Sigmoid colon (tissue), 7 donors: ENCODE measurements around the gene AVPI1. TPM values are rescaled to one million over a fixed set of nuclear protein-coding genes. Genes with fewer than 3 reads are reported as not detected.

Experiments used
- DNase-seq: peaks from one replicate; pipeline ENCODE4 v3.0.0-alpha.2; 2019
- H3K27ac ChIP-seq, 4 donors: fragments of 200-600 bp; sonication (generic); one replicate each; pipeline ENCODE4 v1.5.1; 2016 to 2019; ENCODE audit warnings: mild to moderate bottlenecking in 1 of 4
- H3K27me3 ChIP-seq, 3 donors: fragments of 200-600 bp; sonication (generic); one replicate each; pipeline ENCODE4 v1.5.1; 2019; ENCODE audit warnings: mild to moderate bottlenecking in 1 of 3
- H3K36me3 ChIP-seq, 4 donors: fragments of 200-600 bp; sonication (generic); one replicate each; pipeline ENCODE4 v1.5.1; 2016 to 2019
- H3K4me1 ChIP-seq, 4 donors: fragments of 200-600 bp; sonication (generic); one replicate each; pipeline ENCODE4 v1.5.1; 2017 to 2019
- H3K4me3 ChIP-seq, 4 donors: fragments of 200-600 bp; sonication (generic); one replicate each; pipeline ENCODE4 v1.5.1; 2017 to 2019; ENCODE audit warnings: mild to moderate bottlenecking in 2 of 4, moderate library complexity in 1 of 4
- H3K9me3 ChIP-seq, 4 donors: fragments of 200-600 bp in 3 of 4; sonication (generic) in 3 of 4; one replicate each; pipeline versions ENCODE4 v1.5.1 to v1.6.1; 2013 to 2019
- CTCF ChIP-seq, 4 experiments: fragments of 450-650 bp in 3 of 4; fragments of 200-600 bp in 1 of 4; IDR thresholded peaks; one replicate each; pipeline ENCODE4 v1.5.1; 2016 to 2019; ENCODE audit warnings: antibody characterized with exemption in 4 of 4, mild to moderate bottlenecking in 3 of 4, moderate library complexity in 2 of 4
- EP300 ChIP-seq, 4 donors: sonication (generic); formaldehyde crosslinking; IDR thresholded peaks; one replicate each; pipeline ENCODE4 v1.6.1; 2017; ENCODE audit warnings: antibody characterized with exemption in 4 of 4
- POLR2A ChIP-seq, 2 donors: fragments of 450-650 bp; IDR thresholded peaks; one replicate each; pipeline ENCODE4 v1.6.1; 2016; ENCODE audit warnings: antibody characterized with exemption in 2 of 2, mild to moderate bottlenecking in 2 of 2, moderate library complexity in 2 of 2
- POLR2AphosphoS5 ChIP-seq, 4 donors: sonication (generic); formaldehyde crosslinking; IDR thresholded peaks; one replicate each; pipeline ENCODE4 v1.6.1; 2017; ENCODE audit warnings: antibody characterized with exemption in 4 of 4
- WGBS, 2 donors: extraction: QIAGEN DNeasy Blood & Tissue Kit; methylation state at CpG; one replicate each; pipeline ENCODE4 v1.1.7; 2013; 5-methylcytosine and 5-hydroxymethylcytosine counted together
- intact Hi-C: fragments of 100-400 bp; cut with DNase I; formaldehyde crosslinking; loops from one replicate; pipeline ENCODE4 v1.15.1; 2023
- polyA plus RNA-seq, 3 donors: library from polyadenylated mRNA; stranded (reverse); fragments of 200-250 nt; gene quantifications; one replicate each; pipeline ENCODE4 v1.2.3, GENCODE V29; 2013
- total RNA-seq, 4 donors: library from RNA; depleted of rRNA; stranded (reverse); fragments of >200 nt; gene quantifications; one replicate each; pipeline ENCODE4 v1.1.0, GENCODE V29; 2016
- donor health status: healthy with polysubstance abuse.
- donor health status: Bipolar disorder and iron deficiency.
- donor health status: healthy.

Gene AVPI1
- total and polyA plus RNA-seq, 7 donors, result 10.5 to 58.3 (median 16.1) TPM

- TF ChIP-seq EP300 (IDR thresholded peaks at IDR 0.05), result no peak
- TF ChIP-seq POLR2A (IDR thresholded peaks at IDR 0.05), result no peak
- no peak for TF ChIP-seq POLR2AphosphoS5 (IDR thresholded peaks at IDR 0.05)
- no peak for TF ChIP-seq CTCF (IDR thresholded peaks at IDR 0.05)
- no peak for DNase-seq
- intact Hi-C loops, result no loop called here
- no peak overlapping the region for H3K4me3 ChIP-seq
- 73 to 86% methylated on average over 3 of the region's 3 CpGs for WGBS, 2 donors
- H3K36me3 ChIP-seq, result no peaks in the 10 kb centered on the region
- H3K9me3 ChIP-seq, result no peaks in the 10 kb centered on the region
- H3K27ac ChIP-seq, result no peak overlapping the region
- peaks cover 0 to 9% (median 3%) of the 10 kb centered on the region in 4 donors for H3K4me1 ChIP-seq
- no peaks in the 10 kb centered on the region for H3K27me3 ChIP-seq
These were observed 58.8 kb downstream of the AVPI1 start for GRCh38 chr10:97628228-97628627.

- peaks cover 0 to 5% (median 2%) of the 10 kb centered on the region in 4 donors for H3K4me1 ChIP-seq
- H3K36me3 ChIP-seq, result no peaks in the 10 kb centered on the region
- no peaks in the 10 kb centered on the region for H3K9me3 ChIP-seq
- TF ChIP-seq CTCF (IDR thresholded peaks at IDR 0.05) (no peak), POLR2AphosphoS5 (IDR thresholded peaks at IDR 0.05) (no peak), EP300 (IDR thresholded peaks at IDR 0.05) (no peak)
- no peaks in the 10 kb centered on the region for H3K27me3 ChIP-seq
- DNase-seq, result no peak
- H3K4me3 ChIP-seq, result no peak overlapping the region
- intact Hi-C loops, result no loop called here
- 73 to 77% methylated on average over 4 of the region's 4 CpGs for WGBS, 2 donors
- H3K27ac ChIP-seq, result no peak overlapping the region
These were observed 59.3 kb downstream of the AVPI1 start for GRCh38 chr10:97627731-97628130.

Other genes starting within 250 kb of the AVPI1 start
- gene EXOSC1, start 241.2 kb downstream of the AVPI1 start, total RNA-seq, result 10 to 100 TPM; 29.1 to 40.0 (median 38.7) TPM
- gene EXOSC1, start 241.2 kb downstream of the AVPI1 start, polyA plus RNA-seq, result 10 to 100 TPM; 35.4 to 42.6 (median 36.8) TPM
- gene ZDHHC16, start 241.1 kb downstream of the AVPI1 start, total RNA-seq, result 10 to 100 TPM; 15.7 to 36.3 (median 24.0) TPM
- 10 to 100 TPM; 16.8 to 35.1 (median 21.5) TPM for gene ZDHHC16, start 241.1 kb downstream of the AVPI1 start, polyA plus RNA-seq
- 10 to 100 TPM; 37.9 to 79.8 (median 57.9) TPM for gene MMS19, start 188.8 kb downstream of the AVPI1 start, total RNA-seq
- 10 to 100 TPM; 29.4 to 48.9 (median 34.2) TPM for gene MMS19, start 188.8 kb downstream of the AVPI1 start, polyA plus RNA-seq
- gene UBTD1, start 188.3 kb downstream of the AVPI1 start, total RNA-seq, result 1 to 10 TPM; 4.3 to 7.9 (median 7.4) TPM
- gene UBTD1, start 188.3 kb downstream of the AVPI1 start, polyA plus RNA-seq, result 1 to 10 TPM; 2.3 to 5.9 (median 5.4) TPM
- under 1 TPM in 1 of 4 donors, not detected in 3; 0.49 TPM for gene ANKRD2, start 114.5 kb downstream of the AVPI1 start, total RNA-seq
- 1 to 10 TPM in 1 of 3 donors, under 1 TPM in 1, not detected in 1; 0.31 to 1.2 TPM for gene ANKRD2, start 114.5 kb downstream of the AVPI1 start, polyA plus RNA-seq
- gene HOGA1, start 102.9 kb downstream of the AVPI1 start, total RNA-seq, result under 1 TPM in 1 of 4 donors, not detected in 3; 0.71 TPM
- gene HOGA1, start 102.9 kb downstream of the AVPI1 start, polyA plus RNA-seq, result 1 to 10 TPM in 1 of 3 donors, under 1 TPM in 1, not detected in 1; 0.26 to 1.2 TPM
- not detected for gene C10orf62, start 97.5 kb downstream of the AVPI1 start, total RNA-seq
- gene C10orf62, start 97.5 kb downstream of the AVPI1 start, polyA plus RNA-seq, result not detected
- gene MORN4, start 53.7 kb downstream of the AVPI1 start, total RNA-seq, result 10 to 100 TPM in 1 of 4 donors, 1 to 10 TPM in 2, under 1 TPM in 1; 0.83 to 23.4 (median 5.4) TPM
- gene MORN4, start 53.7 kb downstream of the AVPI1 start, polyA plus RNA-seq, result 1 to 10 TPM; 1.2 to 2.5 (median 2.5) TPM
- 10 to 100 TPM; 13.3 to 19.3 (median 13.9) TPM for gene PI4K2A, start 46.6 kb downstream of the AVPI1 start, total RNA-seq
- gene PI4K2A, start 46.6 kb downstream of the AVPI1 start, polyA plus RNA-seq, result 1 to 10 TPM; 8.1 to 9.0 (median 8.9) TPM
- 10 to 100 TPM; 17.3 to 40.7 (median 22.0) TPM for gene MARVELD1, start 26.5 kb upstream of the AVPI1 start, total RNA-seq
- 10 to 100 TPM; 16.2 to 22.2 (median 16.7) TPM for gene MARVELD1, start 26.5 kb upstream of the AVPI1 start, polyA plus RNA-seq
- gene ZFYVE27, start 49.9 kb upstream of the AVPI1 start, total RNA-seq, result 10 to 100 TPM in 3 of 4 donors, 1 to 10 TPM in 1; 8.9 to 15.9 (median 12.4) TPM
- gene ZFYVE27, start 49.9 kb upstream of the AVPI1 start, polyA plus RNA-seq, result 10 to 100 TPM in 1 of 3 donors, 1 to 10 TPM in 2; 7.2 to 42.2 (median 7.9) TPM
- 10 to 100 TPM in 3 of 4 donors, 1 to 10 TPM in 1; 9.9 to 24.6 (median 21.4) TPM for gene SFRP5, start 84.8 kb upstream of the AVPI1 start, total RNA-seq
- 1 to 10 TPM in 1 of 3 donors, under 1 TPM in 2; 0.46 to 5.0 (median 0.60) TPM for gene SFRP5, start 84.8 kb upstream of the AVPI1 start, polyA plus RNA-seq
- gene GOLGA7B, start 162.6 kb upstream of the AVPI1 start, total RNA-seq, result under 1 TPM; 0.16 to 0.71 (median 0.41) TPM
- gene GOLGA7B, start 162.6 kb upstream of the AVPI1 start, polyA plus RNA-seq, result 1 to 10 TPM; 1.0 to 1.4 (median 1.2) TPM